A673 (cell line): ENCODE data around the gene ST3GAL4.

Source experiments
- CTCF ChIP-seq: fragments of 300-800, 200-600 bp; sonication (generic); conservative IDR thresholded peaks from 2 replicates; pipeline ENCODE4 v1.5.1; 2017; ENCODE audit warnings: low read depth, mild to moderate bottlenecking, antibody characterized with exemption, low read length, moderate library complexity, mixed read lengths
- EZH2 ChIP-seq: fragments of 200-600 bp; sonication (generic); IDR thresholded peaks from 2 replicates; pipeline ENCODE4 v1.6.1; 2017; ENCODE audit warnings: borderline replicate concordance, low read depth, mild to moderate bottlenecking, mixed read lengths, antibody characterized with exemption, low read length; ENCODE audit not compliant: poor library complexity, severe bottlenecking

- TF ChIP-seq CTCF (no peak), EZH2 (no peak)
These were observed 10.2 kb upstream of the ST3GAL4 start for GRCh38 chr11:126345283-126345682.
